ENCODE measurements around the gene CREM.

GRCh38 chr10:35262436-35262835 is 135.8 kb downstream of the CREM start:
- TF ChIP-seq CTCF (IDR thresholded peaks at IDR 0.05 in 4 of 5, conservative IDR thresholded peaks at IDR 0.05 in 1 of 5): no peak
- no peak for TF ChIP-seq POLR2A (IDR thresholded peaks at IDR 0.05)

Measured in gastrocnemius medialis (tissue), 4 donors.